ENCODE data around the gene GAB1.
"Not testable (repeated sequence)": the region's sequence is repeated elsewhere in the genome, so short reads cannot be mapped to it uniquely, and the experiment has no call there.

GAB1 gene

DNA sequence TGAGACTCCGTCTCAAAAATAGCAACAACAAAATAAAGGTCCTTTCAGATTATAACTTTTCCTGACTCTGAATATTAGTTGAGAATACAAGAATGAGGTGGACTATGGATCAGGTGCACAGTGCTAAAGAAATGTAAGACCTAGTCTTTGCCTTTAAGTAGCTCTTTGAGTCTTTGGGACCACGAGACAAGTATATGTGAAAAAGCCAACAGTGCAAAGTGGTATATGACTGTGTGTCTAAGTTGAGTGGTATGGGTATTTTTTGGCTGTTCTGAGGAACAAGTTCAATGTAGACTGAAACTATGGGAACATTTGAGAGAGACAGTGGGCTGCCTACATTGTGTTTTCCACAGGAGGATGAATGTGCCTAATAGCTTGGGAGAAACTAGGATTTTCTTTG lies 2.8 kb downstream of the GAB1 start:
- no peak for DNase-seq

- no peak for DNase-seq
Measured at GRCh38 chr4:143341186-143341755, 4.6 kb downstream of the GAB1 start.

GRCh38 chr4:143343276-143343831 lies 6.7 kb downstream of the GAB1 start:
- no peak for DNase-seq

GRCh38 chr4:143344041-143344440 lies 7.4 kb downstream of the GAB1 start:
- no peak for DNase-seq

GRCh38 chr4:143344774-143345173 lies 8.1 kb downstream of the GAB1 start:
- no peak for DNase-seq

- no peak for DNase-seq
Measured at GRCh38 chr4:143345356-143345755, 8.7 kb downstream of the GAB1 start.

DNA sequence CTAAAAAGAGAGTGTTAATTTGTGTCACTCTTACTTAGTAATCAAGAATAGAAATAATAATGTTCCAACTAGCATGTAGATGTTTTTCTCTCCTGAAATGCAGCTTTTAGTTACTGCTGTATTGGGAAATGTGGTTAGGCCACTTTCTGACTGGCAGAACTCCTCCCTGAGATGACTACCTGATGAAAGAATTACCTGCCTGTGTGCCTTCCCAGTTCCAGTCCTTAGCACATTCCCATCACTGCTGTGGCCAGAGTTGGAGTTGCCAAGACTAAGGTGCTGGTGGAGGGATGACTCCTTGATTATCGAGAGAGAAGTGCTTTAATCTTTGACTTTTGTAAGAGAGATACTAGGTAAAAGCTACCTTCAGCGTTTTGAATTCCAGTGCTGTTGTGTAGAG lies 9.5 kb downstream of the GAB1 start:
- DNase-seq, result no peak

DNA sequence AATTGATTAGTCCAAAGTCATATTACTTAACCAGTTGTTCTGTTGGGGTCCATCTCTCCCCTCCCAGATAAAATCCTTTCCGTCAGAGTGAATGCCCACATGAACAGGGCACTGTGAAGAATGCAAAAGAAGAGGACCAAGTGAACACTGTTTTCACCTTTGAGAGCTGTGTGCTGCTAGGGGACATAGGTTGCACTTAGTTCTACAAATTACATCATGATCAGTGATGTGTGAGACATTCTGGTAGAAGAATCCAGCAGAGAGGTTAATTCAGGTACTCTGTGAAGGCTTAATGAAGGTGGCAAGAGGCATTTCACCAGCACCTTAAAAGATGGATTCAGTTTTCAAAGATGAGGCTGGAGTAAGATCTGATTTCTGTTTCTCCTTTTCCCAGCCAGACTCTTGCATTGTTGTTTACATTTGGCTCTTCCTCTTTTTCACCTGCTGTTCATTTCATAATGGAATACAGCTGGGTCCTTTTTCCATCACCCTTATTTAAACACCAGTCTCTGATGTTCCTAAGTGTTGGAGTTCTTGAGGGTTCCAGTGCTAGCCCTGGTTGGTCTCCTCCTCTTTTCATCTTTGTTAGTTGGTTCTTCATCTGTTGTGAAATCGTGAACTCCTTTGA lies 10.9 kb downstream of the GAB1 start:
- DNase-seq, result no peak

DNA sequence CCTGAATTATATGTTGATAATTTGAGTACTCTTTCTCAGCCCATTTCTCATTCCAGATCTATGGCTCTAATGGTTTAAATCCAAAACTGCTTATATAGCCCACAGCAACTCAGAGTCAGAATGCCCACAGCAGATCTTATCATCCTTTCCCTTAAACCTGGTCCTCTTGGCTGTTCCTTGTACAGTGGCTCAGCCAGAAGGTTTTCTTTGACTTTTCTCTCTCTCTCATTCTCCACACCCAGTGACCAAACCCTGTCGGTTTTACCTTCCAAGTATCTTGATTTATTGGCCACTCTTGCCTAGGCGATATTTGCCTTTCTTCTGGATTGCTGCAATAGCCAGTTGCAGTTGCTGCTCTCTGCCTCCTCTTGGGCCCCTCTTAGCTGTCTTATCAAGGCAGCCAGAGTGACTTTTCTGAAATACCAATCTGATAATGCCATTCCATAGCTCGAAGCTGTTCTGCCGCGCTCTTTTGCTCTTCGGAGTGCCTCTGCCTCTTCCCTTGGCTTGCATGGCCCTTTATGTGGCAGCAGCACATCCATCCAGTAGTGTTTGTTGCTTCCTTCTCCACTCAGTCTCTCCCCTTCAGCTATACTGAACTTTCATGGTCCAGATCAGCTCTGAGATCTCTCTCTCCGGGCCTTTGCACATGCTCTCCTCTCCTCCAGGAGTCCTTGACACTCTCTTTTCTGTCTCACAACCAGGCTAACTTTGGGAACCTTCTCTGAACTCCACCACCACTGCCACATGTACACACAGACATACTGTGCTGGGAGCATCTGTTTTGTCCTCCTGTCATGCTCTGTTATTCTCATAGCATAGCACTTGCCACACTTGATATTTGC lies 11.8 kb downstream of the GAB1 start:
- DNase-seq, result no peak

DNA sequence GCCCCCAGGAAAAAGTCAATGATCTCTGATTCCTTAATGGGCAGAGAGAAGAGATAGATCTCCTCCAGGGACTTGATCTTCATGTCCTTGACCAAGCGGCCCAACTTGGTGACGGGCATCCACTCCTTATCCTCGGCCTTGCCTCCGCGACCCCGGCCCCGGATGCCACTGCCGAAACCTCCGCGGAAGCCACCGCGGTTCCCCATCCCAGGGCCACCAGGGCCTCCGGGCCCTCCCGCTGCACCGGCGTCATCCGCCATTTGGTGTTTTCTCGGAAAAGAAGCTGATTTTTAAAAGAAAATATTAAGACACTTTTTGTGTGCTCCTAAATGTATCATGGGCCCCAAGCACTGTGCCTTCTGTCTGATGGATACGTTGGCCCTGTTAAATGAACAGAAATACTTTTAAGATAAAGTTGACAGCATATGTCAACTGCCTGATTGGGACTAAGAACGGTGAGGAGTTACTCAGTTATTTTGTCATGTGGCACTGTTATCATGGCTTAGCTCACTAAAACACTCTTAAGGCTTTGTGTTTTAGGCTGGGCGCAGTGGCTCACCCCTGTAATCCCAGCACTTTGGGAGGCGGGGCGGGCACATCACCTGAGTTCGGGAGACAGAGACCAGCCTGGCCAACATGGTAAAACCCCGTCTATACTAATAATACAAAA lies 13.3 kb downstream of the GAB1 start:
- not testable (repeated sequence) for DNase-seq

GRCh38 chr4:143351149-143351691 lies 14.5 kb downstream of the GAB1 start:
- no peak for DNase-seq

GRCh38 chr4:143351774-143352451 lies 15.2 kb downstream of the GAB1 start:
- DNase-seq, result no peak

DNA sequence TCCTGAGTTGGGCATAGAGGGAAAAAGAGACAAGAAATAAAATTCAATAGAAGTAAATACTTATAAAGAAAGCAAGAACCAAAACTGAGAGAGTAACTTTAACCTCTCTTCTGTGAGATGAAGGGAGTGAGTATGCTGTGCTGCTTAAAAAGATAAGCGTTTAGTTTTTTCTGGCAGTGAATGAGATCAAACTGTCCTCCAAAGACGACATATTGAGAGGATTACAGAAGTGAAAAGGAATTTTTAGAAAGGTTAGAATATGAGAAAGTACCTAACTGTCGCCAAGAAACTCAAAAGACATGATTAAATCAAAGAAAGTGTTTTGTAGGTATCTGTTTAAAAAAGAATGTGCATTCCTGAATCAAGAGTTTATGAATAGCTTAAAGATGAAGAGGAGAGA lies 16.0 kb downstream of the GAB1 start:
- no peak for DNase-seq

- no peak for DNase-seq
Measured at GRCh38 chr4:143353797-143354196, 17.1 kb downstream of the GAB1 start.

GRCh38 chr4:143354990-143355389 lies 18.3 kb downstream of the GAB1 start:
- DNase-seq, result no peak

DNA sequence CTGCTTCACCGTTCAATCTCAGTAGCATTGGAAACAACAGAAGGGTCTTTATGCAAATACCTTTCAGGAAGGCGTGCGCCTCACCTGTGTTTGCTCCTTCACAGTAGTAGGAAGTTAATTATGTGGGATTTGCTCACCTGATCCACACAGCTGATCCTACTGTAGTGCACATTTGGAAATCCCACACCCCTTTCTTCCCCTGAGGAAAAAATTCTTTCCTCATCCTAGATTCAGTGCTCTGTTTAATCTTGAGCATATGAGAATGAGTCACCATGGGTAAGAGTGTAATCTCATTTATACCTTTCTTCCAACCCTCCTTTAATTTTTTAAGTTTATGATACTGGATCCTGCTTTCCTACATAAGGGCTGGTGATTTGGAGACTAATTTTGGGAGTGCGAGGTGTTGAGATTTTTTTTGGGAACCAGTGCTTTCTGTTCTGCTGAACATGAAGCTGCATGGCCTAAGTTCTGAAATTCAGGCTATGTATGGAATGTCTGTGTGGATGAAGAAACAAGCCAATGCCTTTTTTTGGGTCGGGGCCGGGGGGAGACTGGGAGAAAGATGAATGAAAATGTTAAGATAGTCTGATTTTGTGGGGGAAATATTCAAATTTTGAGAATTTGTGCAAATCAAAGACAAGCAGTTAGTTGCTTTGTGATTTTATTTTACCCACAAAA lies 19.0 kb downstream of the GAB1 start:
- no peak for DNase-seq

GRCh38 chr4:143356493-143356892 lies 19.8 kb downstream of the GAB1 start:
- DNase-seq, result no peak

DNA sequence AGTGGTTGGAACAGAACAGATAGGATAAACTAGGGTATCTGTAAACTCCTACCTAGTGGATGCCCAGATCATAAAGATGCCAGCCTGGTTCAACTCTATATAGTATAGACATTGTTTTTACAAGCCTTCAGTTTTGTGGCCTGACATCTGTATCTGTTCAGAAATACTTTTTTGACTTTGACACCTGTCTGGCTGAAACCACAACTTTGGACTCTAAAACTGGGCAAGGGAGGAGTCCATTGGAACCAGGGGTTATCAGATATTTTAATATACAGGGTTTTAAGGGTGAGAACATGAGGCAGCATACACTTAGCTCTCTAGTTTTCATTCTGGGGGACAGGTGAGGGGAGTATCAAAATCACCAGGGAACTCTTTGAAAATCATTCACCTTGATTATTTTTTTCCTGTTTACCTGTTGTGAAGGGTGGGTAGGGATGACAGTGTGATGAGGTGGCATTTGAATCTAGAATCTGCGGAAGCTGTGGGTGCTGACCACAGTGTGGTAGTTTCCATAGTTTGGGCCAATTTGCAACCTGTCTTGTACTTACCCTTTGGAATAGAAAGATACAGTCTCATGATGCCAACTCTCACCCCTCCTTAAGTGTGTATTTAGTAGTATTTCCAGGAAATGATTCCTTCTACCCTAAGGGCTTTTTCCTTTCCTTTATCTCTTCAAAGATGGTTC lies 20.6 kb downstream of the GAB1 start:
- DNase-seq, result no peak

DNA sequence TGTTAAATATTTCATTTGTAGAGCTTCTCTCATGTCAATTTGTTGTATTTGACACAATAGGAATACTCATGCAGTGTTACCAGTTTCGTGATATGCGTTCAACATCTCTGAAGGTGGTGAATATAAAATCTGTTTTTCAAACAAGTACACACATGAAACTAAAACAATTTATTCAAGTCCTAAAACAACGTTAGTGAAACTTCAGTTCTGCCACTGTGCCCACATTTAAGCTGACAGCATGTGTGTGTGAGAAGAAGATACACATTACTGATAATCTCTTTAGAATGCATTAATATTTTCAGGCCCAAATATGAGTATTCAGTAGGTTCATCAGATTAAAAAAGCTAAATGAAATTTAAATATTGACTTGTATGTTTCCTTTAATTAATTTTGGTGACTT lies 21.7 kb downstream of the GAB1 start:
- no peak for DNase-seq

DNA sequence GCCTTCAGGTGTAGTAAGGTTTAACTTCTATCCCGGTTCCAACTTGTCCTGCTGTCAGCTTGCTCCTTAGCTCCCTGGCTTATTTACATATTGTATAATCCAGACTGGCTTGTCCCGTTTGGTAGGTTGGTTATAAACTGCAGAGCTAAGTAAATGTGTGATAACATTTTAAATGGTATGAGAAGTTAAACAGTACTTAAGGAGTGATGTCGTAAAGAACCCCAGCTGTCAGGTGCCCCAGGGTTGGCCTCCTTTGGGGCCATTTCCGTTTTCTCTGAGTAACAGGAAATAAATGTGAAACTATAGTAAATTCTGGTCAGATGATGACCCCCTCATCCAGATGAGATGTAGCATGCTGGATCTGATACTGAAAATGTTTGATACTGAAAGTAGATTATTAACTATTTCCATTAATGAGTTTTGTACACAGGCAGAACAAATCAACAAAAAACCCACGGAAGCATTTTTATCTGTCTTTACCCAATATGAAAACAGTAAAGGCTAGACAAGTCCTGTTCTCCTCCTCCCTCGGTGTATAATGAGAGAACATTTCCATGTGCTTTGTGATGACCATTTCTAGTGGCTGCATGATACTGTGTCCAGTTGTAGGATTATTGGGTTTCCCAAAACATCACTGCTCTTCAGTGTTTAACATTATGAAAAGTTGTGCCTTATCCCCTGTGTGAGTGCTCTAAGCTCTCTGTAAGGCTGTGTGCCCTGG lies 22.4 kb downstream of the GAB1 start:
- DNase-seq, result no peak

Data from NCI-H2171 treated with DMSO at 0.1 percent for 48 hours (cell line).